NCI-H748 (cell line): ENCODE data around the gene C10orf90.

Experiments used
- DNase-seq: peaks from one replicate; lab custom pipeline; 2025; ENCODE audit not compliant: unreplicated experiment; lab: John Stamatoyannopoulos, UW

C10orf90 gene

GRCh38 chr10:126508535-126509040 is 161.9 kb downstream of the C10orf90 start:
- no peak for DNase-seq

GRCh38 chr10:126504761-126505112 is 165.8 kb downstream of the C10orf90 start:
- DNase-seq: no peak

GRCh38 chr10:126504063-126504760 is 166.3 kb downstream of the C10orf90 start:
- peak; percentile 65 for DNase-seq

- DNase-seq: no peak
Observed at GRCh38 chr10:126503392-126504062, 167.0 kb downstream of the C10orf90 start.

GRCh38 chr10:126502441-126502840 is 168.1 kb downstream of the C10orf90 start:
- no peak for DNase-seq

- no peak for DNase-seq
Observed at GRCh38 chr10:126501828-126502227, 168.7 kb downstream of the C10orf90 start.

GRCh38 chr10:126500866-126501265 is 169.6 kb downstream of the C10orf90 start:
- DNase-seq: no peak

- DNase-seq: no peak
Observed at GRCh38 chr10:126500185-126500584, 170.3 kb downstream of the C10orf90 start.

GRCh38 chr10:126499744-126500143 is 170.7 kb downstream of the C10orf90 start:
- no peak for DNase-seq

- DNase-seq: no peak
Observed at GRCh38 chr10:126497672-126498071, 172.8 kb downstream of the C10orf90 start.

GRCh38 chr10:126496771-126497545 is 173.5 kb downstream of the C10orf90 start:
- no peak for DNase-seq

GRCh38 chr10:126491476-126491875 is 179.0 kb downstream of the C10orf90 start:
- no peak for DNase-seq

GRCh38 chr10:126481181-126481580 is 189.3 kb downstream of the C10orf90 start:
- DNase-seq: no peak

GRCh38 chr10:126480648-126481047 is 189.8 kb downstream of the C10orf90 start:
- DNase-seq: no peak

GRCh38 chr10:126479280-126479895 is 191.1 kb downstream of the C10orf90 start:
- DNase-seq: no peak

- DNase-seq: no peak
Observed at GRCh38 chr10:126478546-126478945, 191.9 kb downstream of the C10orf90 start.

GRCh38 chr10:126476246-126476645 is 194.2 kb downstream of the C10orf90 start:
- DNase-seq: no peak

GRCh38 chr10:126475074-126475691 is 195.3 kb downstream of the C10orf90 start:
- peak; percentile 5 for DNase-seq

- DNase-seq: no peak
Observed at GRCh38 chr10:126474031-126474430, 196.5 kb downstream of the C10orf90 start.

- DNase-seq: no peak
Observed at GRCh38 chr10:126470991-126471390, 199.5 kb downstream of the C10orf90 start.

- DNase-seq: no peak
Observed at GRCh38 chr10:126469692-126470091, 200.8 kb downstream of the C10orf90 start.
